Uterus (tissue), 2 donors: ENCODE data around the gene PACSIN2.

Experiments used
- CTCF ChIP-seq, 4 experiments: fragments of 200-600 bp in 2 of 4; fragments of 450-650 bp in 2 of 4; sonication (generic) in 2 of 4; IDR thresholded peaks; one replicate each; pipeline ENCODE4 v1.5.1; 2016 to 2019; ENCODE audit warnings: antibody characterized with exemption in 4 of 4, mild to moderate bottlenecking in 2 of 4, moderate library complexity in 1 of 4
- POLR2A ChIP-seq, 2 donors: fragments of 450-650 bp; IDR thresholded peaks; one replicate each; pipeline ENCODE4 v1.6.1; 2016; ENCODE audit warnings: antibody characterized with exemption in 2 of 2, mild to moderate bottlenecking in 1 of 2, moderate library complexity in 1 of 2

GRCh38 chr22:43050995-43051394, 36.0 kb upstream of the PACSIN2 start:
- TF ChIP-seq CTCF (IDR thresholded peaks at IDR 0.05) (no peak), POLR2A (IDR thresholded peaks at IDR 0.05) (no peak)
